Measurements from ENCODE around the gene ITK.

Gene ITK

GRCh38 chr5:157180374-157181264, at the start of gene ITK:
Gene ITK (plus strand): TSS chr5:157180840. CDS start chr5:157180978, 138 bp downstream.
- no peak for DNase-seq (ENCODE audit: low read depth in 2 of 2)

- no peak for DNase-seq (ENCODE audit: low read depth in 2 of 2)
These were observed 49.7 kb upstream of the ITK start for GRCh38 chr5:157130925-157131324.

- DNase-seq (ENCODE audit: low read depth in 2 of 2) = no peak
These were observed 48.4 kb upstream of the ITK start for GRCh38 chr5:157132281-157132612.

GRCh38 chr5:157137691-157138090, 42.9 kb upstream of the ITK start:
- DNase-seq (ENCODE audit: low read depth in 2 of 2) = no peak

- peak; percentile 73 to 80 for DNase-seq (ENCODE audit: low read depth in 2 of 2)
These were observed 38.1 kb upstream of the ITK start, which contains the start of gene MED7 for GRCh38 chr5:157142317-157143126. Gene MED7 (minus strand): TSS chr5:157142865. CDS start chr5:157139431, 3,434 bp downstream.

GRCh38 chr5:157143127-157143971, 37.3 kb upstream of the ITK start:
- DNase-seq (ENCODE audit: low read depth in 2 of 2) = no peak

- peak; percentile 63 to 70 for DNase-seq (ENCODE audit: low read depth in 2 of 2)
These were observed 31.7 kb upstream of the ITK start for GRCh38 chr5:157148734-157149615.

GRCh38 chr5:157150995-157151394, 29.6 kb upstream of the ITK start:
- DNase-seq (ENCODE audit: low read depth in 2 of 2) = no peak

- DNase-seq (ENCODE audit: low read depth in 2 of 2) = no peak
These were observed 25.3 kb upstream of the ITK start for GRCh38 chr5:157155297-157155696.

- no peak for DNase-seq (ENCODE audit: low read depth in 2 of 2)
These were observed 23.2 kb upstream of the ITK start for GRCh38 chr5:157157293-157157891.

- no peak for DNase-seq (ENCODE audit: low read depth in 2 of 2)
These were observed 21.4 kb upstream of the ITK start for GRCh38 chr5:157159209-157159751.

GRCh38 chr5:157160001-157160400, 20.6 kb upstream of the ITK start:
- no peak for DNase-seq (ENCODE audit: low read depth in 2 of 2)

- no peak for DNase-seq (ENCODE audit: low read depth in 2 of 2)
These were observed 18.6 kb upstream of the ITK start for GRCh38 chr5:157161996-157162395.

GRCh38 chr5:157162919-157163510, 17.6 kb upstream of the ITK start:
- DNase-seq (ENCODE audit: low read depth in 2 of 2) = no peak

GRCh38 chr5:157164521-157164920, 16.1 kb upstream of the ITK start:
- no peak for DNase-seq (ENCODE audit: low read depth in 2 of 2)

- DNase-seq (ENCODE audit: low read depth in 2 of 2) = no peak
These were observed 15.4 kb upstream of the ITK start for GRCh38 chr5:157165261-157165660.

GRCh38 chr5:157165668-157166067, 15.0 kb upstream of the ITK start:
- no peak for DNase-seq (ENCODE audit: low read depth in 2 of 2)

- DNase-seq (ENCODE audit: low read depth in 2 of 2) = no peak
These were observed 14.1 kb upstream of the ITK start, which contains the start of gene GARIN3 for GRCh38 chr5:157166214-157167213. Gene GARIN3 (minus strand): TSS chr5:157166264. CDS start chr5:157166168, 96 bp downstream.
